ENCODE measurements around the gene NPTN. TPM values are rescaled to one million over a fixed set of nuclear protein-coding genes. Genes with fewer than 3 reads are reported as not detected.

Gene NPTN
- 10 to 100 TPM; 24.7 to 34.9 (median 33.1) TPM for total RNA-seq
- 47.8 TPM for total RNA-seq (2013)
- 15.0 to 87.3 (median 39.3) reads per million in 29 experiments for total RNA-seq

DNA sequence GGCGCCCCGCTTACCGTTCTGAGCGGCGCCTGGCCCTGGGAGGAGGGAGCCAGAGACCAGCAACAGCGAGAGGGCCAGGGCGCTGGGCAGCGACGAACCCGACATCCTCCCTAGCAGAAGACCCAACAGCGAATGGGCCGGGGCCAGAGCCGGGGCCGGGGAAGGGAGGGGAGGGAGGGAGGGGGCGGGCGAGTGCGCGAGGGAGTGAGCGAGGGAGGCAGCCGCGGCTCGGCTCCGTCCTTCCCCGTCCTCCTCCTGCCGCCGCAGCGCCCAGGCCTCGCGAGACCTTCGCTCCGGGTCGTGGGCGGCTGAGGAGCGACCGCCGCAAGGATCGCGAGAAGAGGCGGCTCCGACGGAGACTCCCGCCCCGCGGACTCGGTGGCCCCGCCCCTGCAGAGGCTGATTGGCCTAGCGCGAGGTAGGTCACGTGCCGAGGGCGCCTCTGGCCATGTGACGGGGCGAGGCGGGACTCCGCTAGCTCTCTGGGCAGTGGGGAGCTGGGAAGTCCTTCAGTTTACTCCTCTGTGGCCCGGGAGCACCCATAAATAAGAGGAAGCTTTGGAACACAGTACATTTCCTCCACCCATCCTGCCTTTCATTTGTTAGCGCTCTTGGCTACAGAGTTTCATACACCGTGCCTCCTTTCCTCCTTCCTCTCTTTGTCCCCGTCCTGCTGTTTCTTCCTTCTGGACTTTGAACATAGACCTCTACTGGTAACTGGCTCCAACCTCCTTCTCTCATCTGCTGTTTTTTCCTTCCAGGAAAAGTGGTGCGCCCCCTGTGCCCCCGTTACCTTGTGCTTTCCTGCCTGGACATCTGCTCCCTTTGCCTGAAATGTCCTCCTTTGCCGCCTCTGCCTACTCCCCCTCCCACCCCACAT, at the start of gene NPTN:
Gene NPTN, minus strand, starts transcription at position 279 of the 880 bp plus-strand sequence. Its CDS starts 174 bp downstream, at position 105.
- Mint-ChIP-seq H3K27ac (peak within 1 kb of the TSS; percentile 89 to 94), H3K4me1 (peaks cover 46 to 61% (median 55%) of the 10 kb centered on the region in 3 donors), H3K27me3 (peaks cover 12 to 15% of the 10 kb centered on the region in 2 donors), H3K36me3 (no peaks in the 10 kb centered on the region), H3K9me3 (no peaks in the 10 kb centered on the region), H3K4me3 (peak within 1 kb of the TSS; percentile 83 to 92 (median 86))
- Histone ChIP-seq H3K27ac (ENCODE audit: low read length) (peak within 1 kb of the TSS; percentile 64), H3K4me3 (ENCODE audit: control insufficient read depth in 1 of 2, extremely low read depth in 1 of 2, low read length in 1 of 2) (peak within 1 kb of the TSS; percentile 68 to 76), H3K36me3 (ENCODE audit: control insufficient read depth in 2 of 2, extremely low read depth in 1 of 2, insufficient read depth in 1 of 2, low read length in 1 of 2) (no peaks in the 10 kb centered on the region), H3K9me3 (no peaks in the 10 kb centered on the region), H3K4me1 (ENCODE audit: control insufficient read depth in 1 of 2, extremely low read depth in 1 of 2, insufficient read depth in 2 of 2, low read length in 2 of 2) (peaks cover 12 to 24% of the 10 kb centered on the region in 2 experiments), H3K27me3 (replicated peaks in 1 of 2; ENCODE audit: control insufficient read depth in 2 of 2, extremely low read depth in 1 of 2, insufficient read depth in 2 of 2, low read length in 1 of 2) (peaks cover 0 to 4% of the 10 kb centered on the region in 2 experiments)
- 3% methylated on average over 53 of the region's 62 CpGs for WGBS (ENCODE audit: insufficient coverage)
- DNase-seq (peak; percentile 93 to 98 (median 97)), ATAC-seq (replicated peaks in 1 of 4) (peak; percentile 90 to 95 (median 94))
- ChIA-PET CTCF (interaction anchor here (0.7 to 1.5 kb wide), 5 partner anchors 10 to 1820 kb away, joined by 3 to 6 read pairs (median 4); no protein-coding TSS in a partner anchor), POLR2A (no interaction called here)

GRCh38 chr15:73682600-73683090, 49.5 kb upstream of the NPTN start:
- Mint-ChIP-seq H3K27me3 (peaks cover 59 to 63% of the 10 kb centered on the region in 2 donors), H3K9me3 (no peaks in the 10 kb centered on the region), H3K36me3 (no peaks in the 10 kb centered on the region), H3K4me1 (peaks cover 12 to 18% (median 13%) of the 10 kb centered on the region in 3 donors), H3K4me3 (peak overlapping the region in 1 of 3 donors; percentile 67), H3K27ac (no peak overlapping the region)
- ChIA-PET POLR2A (no interaction called here), CTCF (no interaction called here)
- Histone ChIP-seq H3K36me3 (ENCODE audit: control insufficient read depth in 2 of 2, extremely low read depth in 1 of 2, insufficient read depth in 1 of 2, low read length in 1 of 2) (no peaks in the 10 kb centered on the region), H3K4me1 (ENCODE audit: control insufficient read depth in 1 of 2, extremely low read depth in 1 of 2, insufficient read depth in 2 of 2, low read length in 2 of 2) (peaks cover 0 to 15% of the 10 kb centered on the region in 2 experiments), H3K4me3 (ENCODE audit: control insufficient read depth in 1 of 2, extremely low read depth in 1 of 2, low read length in 1 of 2) (no peak overlapping the region), H3K27me3 (replicated peaks in 1 of 2; ENCODE audit: control insufficient read depth in 2 of 2, extremely low read depth in 1 of 2, insufficient read depth in 2 of 2, low read length in 1 of 2) (peaks cover 8 to 55% of the 10 kb centered on the region in 2 experiments), H3K27ac (ENCODE audit: low read length) (no peak overlapping the region), H3K9me3 (no peaks in the 10 kb centered on the region)
- ATAC-seq (replicated peaks in 1 of 4) = no peak
- WGBS (ENCODE audit: insufficient coverage) = 82% methylated on average over 11 of the region's 14 CpGs
- DNase-seq = no peak

- Histone ChIP-seq H3K4me3 (ENCODE audit: control insufficient read depth in 1 of 2, extremely low read depth in 1 of 2, low read length in 1 of 2) (no peak overlapping the region), H3K4me1 (ENCODE audit: control insufficient read depth in 1 of 2, extremely low read depth in 1 of 2, insufficient read depth in 2 of 2, low read length in 2 of 2) (peaks cover 0 to 15% of the 10 kb centered on the region in 2 experiments), H3K27ac (ENCODE audit: low read length) (no peak overlapping the region), H3K27me3 (replicated peaks in 1 of 2; ENCODE audit: control insufficient read depth in 2 of 2, extremely low read depth in 1 of 2, insufficient read depth in 2 of 2, low read length in 1 of 2) (peaks cover 8 to 55% of the 10 kb centered on the region in 2 experiments), H3K9me3 (no peaks in the 10 kb centered on the region), H3K36me3 (ENCODE audit: control insufficient read depth in 2 of 2, extremely low read depth in 1 of 2, insufficient read depth in 1 of 2, low read length in 1 of 2) (no peaks in the 10 kb centered on the region)
- DNase-seq (no peak), ATAC-seq (replicated peaks in 1 of 4) (no peak)
- POLR2A ChIA-PET = no interaction called here
- peaks cover 12 to 18% (median 13%) of the 10 kb centered on the region in 3 donors for H3K4me1 Mint-ChIP-seq
- no peak overlapping the region for H3K27ac Mint-ChIP-seq
- H3K36me3 Mint-ChIP-seq = no peaks in the 10 kb centered on the region
- H3K27me3 Mint-ChIP-seq = peaks cover 55 to 59% of the 10 kb centered on the region in 2 donors
- no peak overlapping the region for H3K4me3 Mint-ChIP-seq
- H3K9me3 Mint-ChIP-seq = no peaks in the 10 kb centered on the region
- WGBS (ENCODE audit: insufficient coverage) = 100% methylated on average over 1 of the region's 3 CpGs
- CTCF ChIA-PET = no interaction called here
These were observed 48.8 kb upstream of the NPTN start for GRCh38 chr15:73681856-73682599.

DNA sequence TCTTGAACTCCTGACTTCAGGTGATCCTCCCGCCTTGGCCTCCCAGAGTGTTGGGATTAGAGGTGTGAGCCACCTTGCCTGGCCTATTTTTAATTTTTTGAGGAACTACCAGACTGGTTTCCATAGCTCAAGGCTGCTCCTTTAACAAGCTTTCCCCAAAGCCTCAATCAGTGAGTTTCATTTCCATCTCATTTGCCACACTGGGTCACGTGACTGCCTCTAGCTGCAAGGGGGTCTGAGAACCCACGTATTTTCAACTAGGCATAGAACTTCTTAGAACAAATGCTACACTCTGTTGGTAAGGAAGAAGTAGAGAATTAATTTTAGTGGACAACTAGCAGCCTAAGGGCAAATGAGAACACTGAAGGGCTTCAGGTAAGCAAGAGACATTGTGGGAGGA, 47.9 kb upstream of the NPTN start:
- CTCF ChIA-PET = interaction anchor here in 1 of 2 donors (0.9 kb wide), 1 partner anchor 18 kb away, joined by 3 read pairs; no protein-coding TSS in a partner anchor
- H3K4me3 ChIP-seq (ENCODE audit: control insufficient read depth in 1 of 2, extremely low read depth in 1 of 2, low read length in 1 of 2) = no peak overlapping the region
- H3K36me3 Mint-ChIP-seq = no peaks in the 10 kb centered on the region
- H3K9me3 ChIP-seq = no peaks in the 10 kb centered on the region
- peaks cover 3 to 53% of the 10 kb centered on the region in 2 experiments for H3K27me3 ChIP-seq (replicated peaks in 1 of 2; ENCODE audit: control insufficient read depth in 2 of 2, extremely low read depth in 1 of 2, insufficient read depth in 2 of 2, low read length in 1 of 2)
- H3K4me1 ChIP-seq (ENCODE audit: control insufficient read depth in 1 of 2, extremely low read depth in 1 of 2, insufficient read depth in 2 of 2, low read length in 2 of 2) = peaks cover 0 to 15% of the 10 kb centered on the region in 2 experiments
- H3K27me3 Mint-ChIP-seq = peaks cover 46 to 49% of the 10 kb centered on the region in 2 donors
- WGBS (ENCODE audit: insufficient coverage) = no CpG with 5 or more reads among the region's 3 CpGs
- H3K27ac ChIP-seq (ENCODE audit: low read length) = no peak overlapping the region
- POLR2A ChIA-PET = no interaction called here
- no peaks in the 10 kb centered on the region for H3K9me3 Mint-ChIP-seq
- peaks cover 12 to 18% (median 13%) of the 10 kb centered on the region in 3 donors for H3K4me1 Mint-ChIP-seq
- H3K4me3 Mint-ChIP-seq = no peak overlapping the region
- H3K36me3 ChIP-seq (ENCODE audit: control insufficient read depth in 2 of 2, extremely low read depth in 1 of 2, insufficient read depth in 1 of 2, low read length in 1 of 2) = no peaks in the 10 kb centered on the region
- no peak overlapping the region for H3K27ac Mint-ChIP-seq
- ATAC-seq (replicated peaks in 1 of 4) (no peak), DNase-seq (no peak)

DNA sequence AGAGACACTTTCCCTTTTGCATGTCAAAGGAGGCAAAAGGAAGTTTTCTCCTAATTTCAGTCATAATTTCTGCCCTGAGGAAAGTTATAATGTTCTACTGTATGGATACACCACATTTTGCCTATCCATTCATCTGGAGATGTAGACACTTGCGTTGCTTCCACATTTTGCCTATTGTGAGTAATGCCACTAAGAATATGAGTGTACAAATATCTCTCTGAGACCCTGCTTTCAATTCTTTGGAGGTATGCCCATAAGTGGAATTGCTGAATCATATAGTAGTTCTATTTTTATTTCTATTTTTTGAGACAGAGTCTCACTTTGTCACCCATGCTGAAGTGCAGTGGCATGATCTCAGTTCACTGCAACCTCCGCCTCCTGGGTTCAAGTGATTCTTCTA, 47.4 kb upstream of the NPTN start:
- H3K9me3 Mint-ChIP-seq = no peaks in the 10 kb centered on the region
- ChIA-PET POLR2A (no interaction called here), CTCF (interaction anchor here (0.9 to 4.3 kb wide), 2 partner anchors 18 to 19 kb away, joined by 3 to 33 read pairs; no protein-coding TSS in a partner anchor)
- H3K27ac Mint-ChIP-seq = no peak overlapping the region
- peaks cover 8 to 15% (median 13%) of the 10 kb centered on the region in 3 donors for H3K4me1 Mint-ChIP-seq
- no peak overlapping the region for H3K27ac ChIP-seq (ENCODE audit: low read length)
- H3K4me3 ChIP-seq (ENCODE audit: control insufficient read depth in 1 of 2, extremely low read depth in 1 of 2, low read length in 1 of 2) = no peak overlapping the region
- no peaks in the 10 kb centered on the region for H3K9me3 ChIP-seq
- H3K36me3 Mint-ChIP-seq = no peaks in the 10 kb centered on the region
- no peak for DNase-seq
- H3K27me3 ChIP-seq (replicated peaks in 1 of 2; ENCODE audit: control insufficient read depth in 2 of 2, extremely low read depth in 1 of 2, insufficient read depth in 2 of 2, low read length in 1 of 2) = peaks cover 0 to 49% of the 10 kb centered on the region in 2 experiments
- no peak for ATAC-seq (replicated peaks in 1 of 4)
- H3K36me3 ChIP-seq (ENCODE audit: control insufficient read depth in 2 of 2, extremely low read depth in 1 of 2, insufficient read depth in 1 of 2, low read length in 1 of 2) = no peaks in the 10 kb centered on the region
- H3K4me1 ChIP-seq (ENCODE audit: control insufficient read depth in 1 of 2, extremely low read depth in 1 of 2, insufficient read depth in 2 of 2, low read length in 2 of 2) = peaks cover 0 to 15% of the 10 kb centered on the region in 2 experiments
- no CpG with 5 or more reads among the region's 2 CpGs for WGBS (ENCODE audit: insufficient coverage)
- peaks cover 40 to 44% of the 10 kb centered on the region in 2 donors for H3K27me3 Mint-ChIP-seq
- no peak overlapping the region for H3K4me3 Mint-ChIP-seq

GRCh38 chr15:73679964-73680363, 46.8 kb upstream of the NPTN start:
- Histone ChIP-seq H3K36me3 (ENCODE audit: control insufficient read depth in 2 of 2, extremely low read depth in 1 of 2, insufficient read depth in 1 of 2, low read length in 1 of 2) (no peaks in the 10 kb centered on the region), H3K9me3 (no peaks in the 10 kb centered on the region), H3K27me3 (replicated peaks in 1 of 2; ENCODE audit: control insufficient read depth in 2 of 2, extremely low read depth in 1 of 2, insufficient read depth in 2 of 2, low read length in 1 of 2) (peaks cover 0 to 43% of the 10 kb centered on the region in 2 experiments), H3K27ac (ENCODE audit: low read length) (no peak overlapping the region), H3K4me1 (ENCODE audit: control insufficient read depth in 1 of 2, extremely low read depth in 1 of 2, insufficient read depth in 2 of 2, low read length in 2 of 2) (peaks cover 0 to 12% of the 10 kb centered on the region in 2 experiments), H3K4me3 (ENCODE audit: control insufficient read depth in 1 of 2, extremely low read depth in 1 of 2, low read length in 1 of 2) (no peak overlapping the region)
- ATAC-seq (replicated peaks in 1 of 4) (no peak), DNase-seq (no peak)
- peaks cover 35 to 38% of the 10 kb centered on the region in 2 donors for H3K27me3 Mint-ChIP-seq
- H3K36me3 Mint-ChIP-seq = no peaks in the 10 kb centered on the region
- H3K4me1 Mint-ChIP-seq = peaks cover 2 to 11% (median 11%) of the 10 kb centered on the region in 3 donors
- ChIA-PET POLR2A (no interaction called here), CTCF (interaction anchor here in 1 of 2 donors (4.3 kb wide), 1 partner anchor 19 kb away, joined by 33 read pairs; no protein-coding TSS in a partner anchor)
- H3K9me3 Mint-ChIP-seq = no peaks in the 10 kb centered on the region
- no peak overlapping the region for H3K4me3 Mint-ChIP-seq
- H3K27ac Mint-ChIP-seq = no peak overlapping the region
- WGBS (ENCODE audit: insufficient coverage) = 93% methylated on average over 2 of the region's 6 CpGs

Data from T-cell (primary cell).